Smooth muscle cell (in vitro differentiated cells): ENCODE measurements around the gene ERFL. TPM values are rescaled to one million over a fixed set of nuclear protein-coding genes. Genes with fewer than 3 reads are reported as not detected.

ENCODE experiments used
- DNase-seq: peaks from one replicate; lab custom pipeline; 2025; ENCODE audit not compliant: unreplicated experiment; lab: John Stamatoyannopoulos, UW
- H2AFZ ChIP-seq: fragments of 200-600 bp; sonication (generic); 2 replicates; pipeline ENCODE4 v1.6.0; 2016; ENCODE audit warnings: antibody characterized with exemption, low read depth, mild to moderate bottlenecking
- H3F3A ChIP-seq: fragments of 200-600 bp; sonication (generic); 2 replicates; pipeline ENCODE4 v1.6.0; 2017; ENCODE audit warnings: antibody characterized with exemption, low read depth
- H3K27ac ChIP-seq: fragments of 200-600 bp; sonication (generic); 2 replicates; pipeline ENCODE4 v1.5.1; 2016; ENCODE audit warnings: low read depth, mild to moderate bottlenecking
- H3K27me3 ChIP-seq: fragments of 200-600 bp; sonication (generic); 2 replicates; pipeline ENCODE4 v1.6.1; 2016; ENCODE audit warnings: low read depth, mild to moderate bottlenecking
- H3K36me3 ChIP-seq: fragments of 200-600 bp; sonication (generic); 2 replicates; pipeline ENCODE4 v1.5.1; 2016; ENCODE audit warnings: low read depth
- H3K4me1 ChIP-seq: fragments of 200-600 bp; sonication (generic); 2 replicates; pipeline ENCODE4 v1.5.1; 2016; ENCODE audit warnings: low read depth
- H3K4me2 ChIP-seq: fragments of 200-600 bp; sonication (generic); 2 replicates; pipeline ENCODE4 v1.6.0; 2016; ENCODE audit warnings: mild to moderate bottlenecking
- H3K4me3 ChIP-seq: fragments of 200-600 bp; sonication (generic); 2 replicates; pipeline ENCODE4 v1.5.1; 2016; ENCODE audit warnings: mild to moderate bottlenecking
- H3K79me2 ChIP-seq: fragments of 200-600 bp; sonication (generic); 2 replicates; pipeline ENCODE4 v1.6.0; 2016; ENCODE audit warnings: low read depth, mild to moderate bottlenecking
- H3K9ac ChIP-seq: fragments of 200-600 bp; sonication (generic); 2 replicates; pipeline ENCODE4 v1.6.0; 2016; ENCODE audit warnings: low read depth
- H3K9me3 ChIP-seq: fragments of 200-600 bp; sonication (generic); replicated peaks from 2 replicates; pipeline ENCODE4 v1.5.1; 2016; ENCODE audit warnings: low read depth
- H4K20me1 ChIP-seq: fragments of 200-600 bp; sonication (generic); 2 replicates; pipeline ENCODE4 v1.6.0; 2016; ENCODE audit warnings: low read depth
- WGBS: methylation state at CpG from one replicate; pipeline ENCODE4 v1.1.7; 2016; ENCODE audit warnings: low lambda C conversion rate; 5-methylcytosine and 5-hydroxymethylcytosine counted together
- polyA plus RNA-seq: library from polyadenylated mRNA; unstranded; fragments of >200 nt; fragmentation: Nextera tagmentation; extraction: Ambion mirVana; gene quantifications from 2 replicates; pipeline ENCODE4 v1.2.1, GENCODE V29; 2016
- total RNA-seq: library from RNA; depleted of rRNA; stranded (reverse); fragments of >200 nt; gene quantifications from 2 replicates; pipeline ENCODE4 v1.2.3, GENCODE V29; 2014
- TF ChIP-seq, protein P1 (sequence below): fragments of 200-600 bp; sonication (generic); IDR thresholded peaks from 2 replicates; pipeline ENCODE4 v1.5.1; 2017; ENCODE audit warnings: borderline replicate concordance, mild to moderate bottlenecking, antibody characterized with exemption; ENCODE audit not compliant: insufficient read depth, poor library complexity, severe bottlenecking

ERFL gene
- total and polyA plus RNA-seq, 2 experiments from 2014 or later: 0.09 TPM

GRCh38 chr19:41920882-41921576, 7.2 kb downstream of the ERFL start:
- H3F3A ChIP-seq: no peaks in the 10 kb centered on the region
- peaks cover 83% of the 10 kb centered on the region for H3K27me3 ChIP-seq
- TF ChIP-seq, protein P1, sequence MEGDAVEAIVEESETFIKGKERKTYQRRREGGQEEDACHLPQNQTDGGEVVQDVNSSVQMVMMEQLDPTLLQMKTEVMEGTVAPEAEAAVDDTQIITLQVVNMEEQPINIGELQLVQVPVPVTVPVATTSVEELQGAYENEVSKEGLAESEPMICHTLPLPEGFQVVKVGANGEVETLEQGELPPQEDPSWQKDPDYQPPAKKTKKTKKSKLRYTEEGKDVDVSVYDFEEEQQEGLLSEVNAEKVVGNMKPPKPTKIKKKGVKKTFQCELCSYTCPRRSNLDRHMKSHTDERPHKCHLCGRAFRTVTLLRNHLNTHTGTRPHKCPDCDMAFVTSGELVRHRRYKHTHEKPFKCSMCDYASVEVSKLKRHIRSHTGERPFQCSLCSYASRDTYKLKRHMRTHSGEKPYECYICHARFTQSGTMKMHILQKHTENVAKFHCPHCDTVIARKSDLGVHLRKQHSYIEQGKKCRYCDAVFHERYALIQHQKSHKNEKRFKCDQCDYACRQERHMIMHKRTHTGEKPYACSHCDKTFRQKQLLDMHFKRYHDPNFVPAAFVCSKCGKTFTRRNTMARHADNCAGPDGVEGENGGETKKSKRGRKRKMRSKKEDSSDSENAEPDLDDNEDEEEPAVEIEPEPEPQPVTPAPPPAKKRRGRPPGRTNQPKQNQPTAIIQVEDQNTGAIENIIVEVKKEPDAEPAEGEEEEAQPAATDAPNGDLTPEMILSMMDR: no peak
- DNase-seq: no peak
- H3K79me2 ChIP-seq: no peaks in the 10 kb centered on the region
- no peak overlapping the region for H3K4me2 ChIP-seq
- H3K4me1 ChIP-seq: no peaks in the 10 kb centered on the region
- H4K20me1 ChIP-seq: no peaks in the 10 kb centered on the region
- H3K9me3 ChIP-seq: no peaks in the 10 kb centered on the region
- H3K36me3 ChIP-seq: no peaks in the 10 kb centered on the region
- H3K4me3 ChIP-seq: no peak overlapping the region
- no peak overlapping the region for H2AFZ ChIP-seq
- H3K9ac ChIP-seq: no peak overlapping the region
- no peak overlapping the region for H3K27ac ChIP-seq
- 45% methylated on average over 13 of the region's 26 CpGs for WGBS

DNA sequence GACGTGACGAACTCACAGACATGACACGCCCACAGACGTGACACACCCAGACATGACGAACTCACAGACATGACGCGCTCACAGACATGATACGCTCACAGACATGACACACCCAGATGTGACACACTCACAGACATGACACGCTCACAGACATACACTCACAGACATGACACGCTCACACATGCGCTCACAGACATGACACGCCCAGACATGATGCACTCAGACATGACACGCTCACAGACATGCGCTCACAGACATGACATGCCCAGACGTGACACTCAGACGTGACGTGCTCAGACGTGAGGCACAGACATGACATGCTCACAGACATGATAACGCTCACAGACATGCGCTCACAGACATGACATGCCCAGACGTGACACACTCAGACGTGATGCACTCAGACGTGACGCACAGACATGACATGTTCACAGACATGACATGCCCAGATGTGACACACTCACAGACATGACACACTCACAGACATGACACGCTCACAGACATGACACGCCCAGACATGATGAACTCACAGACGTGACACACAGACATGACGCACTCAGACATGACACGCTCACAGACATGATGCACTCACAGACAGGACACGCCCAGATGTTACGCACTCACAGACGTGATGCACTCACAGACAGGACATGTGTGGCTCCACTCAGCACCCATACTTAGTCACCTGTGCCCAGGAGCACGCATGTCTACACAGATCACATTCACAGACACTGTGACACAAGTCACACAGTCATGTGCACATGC, 8.1 kb downstream of the ERFL start:
- no peaks in the 10 kb centered on the region for H3F3A ChIP-seq
- TF ChIP-seq, protein P1: no peak
- H3K9ac ChIP-seq: no peak overlapping the region
- H2AFZ ChIP-seq: no peak overlapping the region
- 95% methylated on average over 33 of the region's 33 CpGs for WGBS
- no peaks in the 10 kb centered on the region for H3K4me1 ChIP-seq
- no peaks in the 10 kb centered on the region for H3K36me3 ChIP-seq
- peaks cover 84% of the 10 kb centered on the region for H3K27me3 ChIP-seq
- H3K27ac ChIP-seq: no peak overlapping the region
- no peak for DNase-seq
- no peaks in the 10 kb centered on the region for H3K9me3 ChIP-seq
- no peaks in the 10 kb centered on the region for H3K79me2 ChIP-seq
- no peak overlapping the region for H3K4me3 ChIP-seq
- H3K4me2 ChIP-seq: no peak overlapping the region
- H4K20me1 ChIP-seq: no peaks in the 10 kb centered on the region

GRCh38 chr19:41918653-41919244, 9.5 kb downstream of the ERFL start:
- Histone ChIP-seq H3K4me3 (no peak overlapping the region), H2AFZ (no peak overlapping the region), H3K27me3 (peaks cover 84% of the 10 kb centered on the region), H4K20me1 (peaks cover 2% of the 10 kb centered on the region), H3K4me2 (no peak overlapping the region), H3K9ac (no peak overlapping the region), H3K79me2 (no peaks in the 10 kb centered on the region), H3K36me3 (no peaks in the 10 kb centered on the region), H3K27ac (no peak overlapping the region), H3K4me1 (no peaks in the 10 kb centered on the region), H3K9me3 (no peaks in the 10 kb centered on the region), H3F3A (no peaks in the 10 kb centered on the region)
- DNase-seq: no peak
- 87% methylated on average over 5 of the region's 5 CpGs for WGBS
- TF ChIP-seq, protein P1: no peak
